Camera-type eye (tissue), 1 donor: ENCODE results near the gene ICE2. TPM values are rescaled to one million over a fixed set of nuclear protein-coding genes. Genes with fewer than 3 reads are reported as not detected.

ENCODE experiments used
- total RNA-seq: library from RNA; depleted of rRNA; stranded (reverse); fragments of >200 nt; gene quantifications from one replicate; pipeline ENCODE4 v1.2.3, GENCODE V29; 2014

Gene ICE2
- 72.6 TPM for total RNA-seq

GRCh38 chr15:60478566-60479360, at the start of gene ICE2:
ICE2 (minus strand) TSS chr15:60479142; CDS start chr15:60477977, 1,165 bp downstream.

GRCh38 chr15:60397772-60398445, 81.0 kb downstream of the ICE2 start, which contains the start of gene ANXA2:
ANXA2 (minus strand) TSS chr15:60397986; CDS start chr15:60386075, 11,911 bp downstream.

Other genes with a start within 250 kb of the ICE2 start
- gene ANXA2, start 81.2 kb downstream of the ICE2 start, total RNA-seq = 483 TPM